Tibial artery (tissue), 4 donors: Measurements from ENCODE around the gene FHAD1.

Source experiments
- DNase-seq, 2 donors: peaks; one replicate each; pipeline ENCODE4 v3.0.0-alpha.2; 2019
- H3K27ac ChIP-seq, 2 donors: fragments of 200-600 bp; sonication (generic) in 1 of 2; 1 replicate in 1 of 2; 2 replicates in 1 of 2; pipeline ENCODE4 v1.5.1; 2018 to 2019; ENCODE audit warnings: mild to moderate bottlenecking in 1 of 2
- H3K27me3 ChIP-seq, 2 donors: fragments of 200-600 bp; sonication (generic) in 1 of 2; one replicate each; pipeline versions ENCODE4 v1.5.1 to v1.6.0; 2016 to 2019
- H3K36me3 ChIP-seq, 3 donors: fragments of 200-600 bp; sonication (generic) in 2 of 3; one replicate each; pipeline ENCODE4 v1.5.1; 2016 to 2019; ENCODE audit warnings: mild to moderate bottlenecking in 2 of 3
- H3K4me1 ChIP-seq, 4 donors: fragments of 200-600 bp; sonication (generic) in 2 of 4; 1 replicate in 3 of 4; 2 replicates in 1 of 4; pipeline ENCODE4 v1.5.1; 2016 to 2019
- H3K4me3 ChIP-seq, 2 donors: fragments of 200-600 bp; sonication (generic) in 1 of 2; 1 replicate in 1 of 2; 2 replicates in 1 of 2; pipeline ENCODE4 v1.5.1; 2018 to 2019; ENCODE audit warnings: mild to moderate bottlenecking in 2 of 2
- H3K9me3 ChIP-seq, 3 donors: fragments of 200-600 bp; sonication (generic) in 1 of 3; one replicate each; pipeline ENCODE4 v1.5.1; 2016 to 2019
- CTCF ChIP-seq, 2 experiments: fragments of 200-600 bp in 1 of 2; fragments of 450-650 bp in 1 of 2; IDR thresholded peaks; one replicate each; pipeline ENCODE4 v1.5.1; 2017 to 2019; ENCODE audit warnings: antibody characterized with exemption in 2 of 2, mild to moderate bottlenecking in 1 of 2, moderate library complexity in 1 of 2
- intact Hi-C: fragments of 100-400 bp; cut with DNase I; formaldehyde crosslinking; loops from one replicate; pipeline ENCODE4 v1.15.0; 2023; ENCODE audit warnings: low total_unique reads

Gene FHAD1

GRCh38 chr1:15339570-15339969, 92.5 kb downstream of the FHAD1 start:
- DNase-seq, result no peak
- H3K4me1 ChIP-seq, result peaks cover 0 to 59% (median 31%) of the 10 kb centered on the region in 4 donors
- H3K36me3 ChIP-seq, result no peaks in the 10 kb centered on the region
- peak overlapping the region in 1 of 2 donors; percentile 75 for H3K27ac ChIP-seq
- intact Hi-C loops, result no loop called here
- no peak overlapping the region for H3K4me3 ChIP-seq
- H3K9me3 ChIP-seq, result no peaks in the 10 kb centered on the region
- TF ChIP-seq CTCF (IDR thresholded peaks at IDR 0.05), result no peak
- no peaks in the 10 kb centered on the region for H3K27me3 ChIP-seq

GRCh38 chr1:15341228-15341627, 94.2 kb downstream of the FHAD1 start:
- no peaks in the 10 kb centered on the region for H3K36me3 ChIP-seq
- intact Hi-C loops, result no loop called here
- H3K4me1 ChIP-seq, result peaks cover 0 to 57% (median 31%) of the 10 kb centered on the region in 4 donors
- H3K27ac ChIP-seq, result peak overlapping the region; percentile 63 to 75
- DNase-seq, result no peak
- TF ChIP-seq CTCF (IDR thresholded peaks at IDR 0.05), result no peak
- no peaks in the 10 kb centered on the region for H3K9me3 ChIP-seq
- H3K4me3 ChIP-seq, result no peak overlapping the region
- no peaks in the 10 kb centered on the region for H3K27me3 ChIP-seq

- no peak overlapping the region for H3K4me3 ChIP-seq
- H3K36me3 ChIP-seq, result no peaks in the 10 kb centered on the region
- peaks cover 0 to 51% (median 27%) of the 10 kb centered on the region in 4 donors for H3K4me1 ChIP-seq
- DNase-seq, result no peak
- peak overlapping the region; percentile 63 to 75 for H3K27ac ChIP-seq
- intact Hi-C loops, result no loop called here
- H3K9me3 ChIP-seq, result no peaks in the 10 kb centered on the region
- TF ChIP-seq CTCF (IDR thresholded peaks at IDR 0.05), result no peak
- H3K27me3 ChIP-seq, result no peaks in the 10 kb centered on the region
These were observed 94.8 kb downstream of the FHAD1 start for GRCh38 chr1:15341634-15342407.

- no peak for TF ChIP-seq CTCF (IDR thresholded peaks at IDR 0.05)
- Histone ChIP-seq H3K27ac (peak overlapping the region; percentile 63 to 75), H3K4me3 (no peak overlapping the region), H3K9me3 (no peaks in the 10 kb centered on the region), H3K27me3 (no peaks in the 10 kb centered on the region), H3K4me1 (peaks cover 0 to 45% (median 20%) of the 10 kb centered on the region in 4 donors), H3K36me3 (no peaks in the 10 kb centered on the region)
- DNase-seq, result no peak
- intact Hi-C loops, result no loop called here
These were observed 95.5 kb downstream of the FHAD1 start for GRCh38 chr1:15342408-15342967.

- no peak for TF ChIP-seq CTCF (IDR thresholded peaks at IDR 0.05)
- no peaks in the 10 kb centered on the region for H3K9me3 ChIP-seq
- no peak for DNase-seq
- H3K4me1 ChIP-seq, result peaks cover 0 to 40% (median 14%) of the 10 kb centered on the region in 4 donors
- H3K4me3 ChIP-seq, result peak overlapping the region; percentile 25 to 30
- intact Hi-C loops, result no loop called here
- H3K27ac ChIP-seq, result peak overlapping the region; percentile 63 to 75
- H3K27me3 ChIP-seq, result no peaks in the 10 kb centered on the region
- H3K36me3 ChIP-seq, result no peaks in the 10 kb centered on the region
These were observed 96.1 kb downstream of the FHAD1 start for GRCh38 chr1:15343099-15343498.
